ENCODE measurements around the gene CHMP1A.

- TF ChIP-seq CTCF (IDR thresholded peaks at IDR 0.05) = no peak
- no peak for TF ChIP-seq EP300 (IDR thresholded peaks at IDR 0.05)
- TF ChIP-seq POLR2A (IDR thresholded peaks at IDR 0.05) = no peak
Measured at GRCh38 chr16:89687092-89687940, 29.8 kb upstream of the CHMP1A start.
